PC-9 (cell line): ENCODE data around the gene TNS1.

ENCODE experiments used
- EZH2 ChIP-seq: fragments of 200-600 bp; sonication (generic); IDR thresholded peaks from 2 replicates; pipeline ENCODE4 v1.8.0; 2017; ENCODE audit warnings: antibody characterized with exemption, low read depth
- TF ChIP-seq, protein P1 (sequence below): fragments of 200-600 bp; sonication (generic); conservative IDR thresholded peaks from 2 replicates; pipeline ENCODE4 v1.6.1; 2017; ENCODE audit warnings: mixed run types, antibody characterized with exemption, mild to moderate bottlenecking, moderate library complexity

DNA sequence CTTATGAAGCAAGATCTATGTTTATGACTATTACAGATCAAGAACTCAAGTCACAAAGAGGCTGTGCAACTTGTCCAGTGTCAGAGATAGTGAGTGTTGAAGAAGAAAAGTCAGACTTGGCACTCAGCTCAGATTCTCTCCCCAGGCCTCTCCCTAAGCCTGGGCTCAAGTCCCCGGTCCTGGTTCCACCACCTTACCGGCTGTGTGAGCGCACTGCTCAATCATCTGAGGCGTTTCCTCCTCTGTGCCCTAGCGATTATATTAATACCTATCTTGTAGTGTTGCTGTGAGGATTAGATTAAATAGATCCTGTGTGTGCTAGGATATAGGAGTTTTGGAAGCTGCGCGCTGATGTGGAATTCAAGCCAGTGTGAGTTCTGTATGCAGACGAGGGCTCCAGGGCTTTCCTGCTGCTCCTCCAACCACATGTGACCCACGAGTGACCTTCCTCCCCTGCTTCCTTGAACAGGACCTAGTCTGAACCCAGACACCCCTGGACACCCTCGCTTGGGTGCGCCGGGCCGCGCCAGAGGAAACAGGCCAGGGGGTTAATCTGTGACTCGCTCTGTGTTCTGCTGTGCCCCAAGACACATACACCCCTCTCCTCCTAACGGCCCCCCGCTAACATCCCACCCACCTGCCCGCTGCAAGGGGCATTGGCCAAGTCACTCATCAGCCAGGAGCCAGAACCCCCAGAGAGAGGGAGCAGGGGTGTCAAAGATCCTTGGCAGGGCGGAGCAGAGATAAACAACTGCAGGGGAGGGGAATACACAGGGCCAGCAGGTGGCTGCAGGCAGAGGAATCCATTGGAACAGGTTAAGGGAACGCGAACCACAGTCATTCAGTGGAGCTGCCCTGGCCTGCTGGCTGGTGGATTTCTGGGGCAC is 38.3 kb downstream of the TNS1 start:
- TF ChIP-seq, protein P1, sequence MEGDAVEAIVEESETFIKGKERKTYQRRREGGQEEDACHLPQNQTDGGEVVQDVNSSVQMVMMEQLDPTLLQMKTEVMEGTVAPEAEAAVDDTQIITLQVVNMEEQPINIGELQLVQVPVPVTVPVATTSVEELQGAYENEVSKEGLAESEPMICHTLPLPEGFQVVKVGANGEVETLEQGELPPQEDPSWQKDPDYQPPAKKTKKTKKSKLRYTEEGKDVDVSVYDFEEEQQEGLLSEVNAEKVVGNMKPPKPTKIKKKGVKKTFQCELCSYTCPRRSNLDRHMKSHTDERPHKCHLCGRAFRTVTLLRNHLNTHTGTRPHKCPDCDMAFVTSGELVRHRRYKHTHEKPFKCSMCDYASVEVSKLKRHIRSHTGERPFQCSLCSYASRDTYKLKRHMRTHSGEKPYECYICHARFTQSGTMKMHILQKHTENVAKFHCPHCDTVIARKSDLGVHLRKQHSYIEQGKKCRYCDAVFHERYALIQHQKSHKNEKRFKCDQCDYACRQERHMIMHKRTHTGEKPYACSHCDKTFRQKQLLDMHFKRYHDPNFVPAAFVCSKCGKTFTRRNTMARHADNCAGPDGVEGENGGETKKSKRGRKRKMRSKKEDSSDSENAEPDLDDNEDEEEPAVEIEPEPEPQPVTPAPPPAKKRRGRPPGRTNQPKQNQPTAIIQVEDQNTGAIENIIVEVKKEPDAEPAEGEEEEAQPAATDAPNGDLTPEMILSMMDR, result no peak
- no peak for TF ChIP-seq EZH2
